ENCODE results near the gene PCP4L1. TPM values are rescaled to one million over a fixed set of nuclear protein-coding genes. Genes with fewer than 3 reads are reported as not detected.
"Not testable (repeated sequence)": the region's sequence is repeated elsewhere in the genome, so short reads cannot be mapped to it uniquely, and the experiment has no call there.

PCP4L1 gene
- total RNA-seq, 2 experiments from 2014 or later: 0.22 TPM; not detected in 1

GRCh38 chr1:161307230-161307768, 48.8 kb downstream of the PCP4L1 start:
- intact Hi-C loops (cut with micrococcal nuclease): no loop called here
- H3K27ac Mint-ChIP-seq: peak overlapping the region; percentile 64
- H3K4me1 Mint-ChIP-seq (ENCODE audit: low read depth): peaks cover 31% of the 10 kb centered on the region
- H3K27me3 Mint-ChIP-seq: no peaks in the 10 kb centered on the region
- no peaks in the 10 kb centered on the region for H3K9me3 Mint-ChIP-seq
- H3K36me3 Mint-ChIP-seq: no peaks in the 10 kb centered on the region
- ChIA-PET CTCF (interaction anchor here (0.9 to 4.4 kb wide), 6 partner anchors 15 to 85 kb away, joined by 3 to 26 read pairs (median 8); partner anchors contain the start of gene TOMM40L), POLR2A (interaction anchor here (0.6 kb wide), 1 partner anchor 82 kb away, joined by 3 read pairs; no protein-coding TSS in a partner anchor)
- DNase-seq: peak; percentile 13
- H3K4me3 Mint-ChIP-seq: peak overlapping the region; percentile 20

DNA sequence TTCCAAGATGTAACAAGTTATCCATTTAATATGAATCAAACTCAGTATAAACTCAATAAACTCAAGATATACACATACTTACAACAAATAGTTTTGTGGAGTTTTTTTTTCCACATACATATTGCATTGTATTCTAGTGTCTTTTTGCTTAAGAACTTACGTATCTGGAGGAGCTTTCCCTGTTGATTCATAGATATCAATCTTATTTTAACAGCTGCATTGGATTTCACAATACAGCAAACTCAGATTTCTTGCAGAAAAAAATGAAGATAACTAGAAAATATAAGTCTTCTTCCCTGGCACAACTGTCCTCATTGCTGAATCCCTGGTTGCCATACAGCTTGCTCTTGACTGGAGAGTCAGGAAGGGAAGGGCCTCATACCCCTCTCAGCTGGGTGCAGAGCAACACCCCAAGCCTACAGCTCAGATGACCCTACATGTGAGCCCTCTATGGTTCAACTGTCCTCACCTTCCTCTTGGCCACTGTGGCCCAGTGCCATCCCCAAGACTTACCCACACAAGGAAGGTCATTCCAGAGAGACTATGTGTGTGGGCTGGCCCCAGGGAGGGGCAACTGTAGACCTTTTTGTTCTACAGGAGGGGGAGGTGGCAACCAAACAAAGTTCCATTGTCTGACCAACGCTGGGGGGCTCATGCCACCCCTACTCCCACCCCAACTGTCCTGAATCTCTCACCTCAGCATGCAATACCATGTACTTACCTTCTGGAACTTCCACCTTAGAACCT, 49.5 kb downstream of the PCP4L1 start:
- ChIA-PET POLR2A (interaction anchor here (0.6 kb wide), 1 partner anchor 83 kb away, joined by 3 read pairs; no protein-coding TSS in a partner anchor), CTCF (interaction anchor here (0.9 to 4.4 kb wide), 6 partner anchors 16 to 98 kb away, joined by 3 to 26 read pairs (median 4); partner anchors contain the start of gene TOMM40L)
- Mint-ChIP-seq H3K4me3 (no peak overlapping the region), H3K9me3 (no peaks in the 10 kb centered on the region), H3K27me3 (no peaks in the 10 kb centered on the region), H3K4me1 (ENCODE audit: low read depth) (peaks cover 31% of the 10 kb centered on the region), H3K36me3 (no peaks in the 10 kb centered on the region), H3K27ac (no peak overlapping the region)
- no peak for DNase-seq
- intact Hi-C loops (cut with micrococcal nuclease): no loop called here

- ChIA-PET POLR2A (no interaction called here), CTCF (no interaction called here)
- intact Hi-C loops (cut with micrococcal nuclease): loop anchor here (5.0 kb wide), 2 partner anchors 72 to 193 kb away; partner anchors contain the start of genes NIT1 and PFDN2
- peaks cover 2% of the 10 kb centered on the region for H3K36me3 Mint-ChIP-seq
- no peaks in the 10 kb centered on the region for H3K27me3 Mint-ChIP-seq
- H3K9me3 Mint-ChIP-seq: no peaks in the 10 kb centered on the region
- H3K4me3 Mint-ChIP-seq: no peak within 1 kb of the TSS
- peaks cover 26% of the 10 kb centered on the region for H3K4me1 Mint-ChIP-seq (ENCODE audit: low read depth)
- DNase-seq: no peak
- no peak within 1 kb of the TSS for H3K27ac Mint-ChIP-seq
Measured at GRCh38 chr1:161309868-161310267, 51.3 kb downstream of the PCP4L1 start, which contains the start of gene MPZ. MPZ (minus strand) TSS chr1:161309968; CDS start chr1:161309905, 63 bp downstream.

DNA sequence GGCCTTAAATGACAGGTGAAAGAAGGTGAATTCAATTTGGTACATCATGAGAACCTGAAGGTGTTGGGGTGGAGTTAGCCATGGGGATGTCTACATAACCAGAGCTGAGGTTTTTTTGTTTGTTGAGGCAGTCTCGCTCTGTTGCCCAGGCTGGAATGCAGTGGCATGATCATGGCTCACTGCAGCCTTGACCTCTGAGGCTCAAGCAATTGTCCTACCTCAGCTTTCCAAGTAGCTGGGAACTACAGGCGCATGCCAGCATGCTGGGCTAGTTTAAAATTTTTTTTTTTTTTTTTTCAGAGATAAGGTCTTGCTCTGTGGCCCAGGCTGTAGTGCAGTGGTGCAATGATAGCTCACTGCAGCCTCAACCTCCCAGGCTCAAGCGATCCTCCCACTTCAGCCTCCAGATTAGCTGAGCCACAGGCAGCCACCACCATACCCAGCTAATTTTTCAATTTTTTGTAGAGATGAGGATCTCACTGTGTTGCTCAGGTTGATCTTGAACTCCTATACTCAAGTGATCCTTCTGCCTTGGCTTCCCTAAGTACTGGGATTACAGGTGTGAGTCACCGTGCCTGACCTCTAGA, 53.1 kb downstream of the PCP4L1 start:
- no peak for DNase-seq
- Mint-ChIP-seq H3K4me1 (ENCODE audit: low read depth) (peaks cover 24% of the 10 kb centered on the region), H3K36me3 (peaks cover 2% of the 10 kb centered on the region), H3K4me3 (no peak overlapping the region), H3K27me3 (no peaks in the 10 kb centered on the region), H3K9me3 (no peaks in the 10 kb centered on the region), H3K27ac (no peak overlapping the region)
- ChIA-PET POLR2A (no interaction called here), CTCF (interaction anchor here (1.3 kb wide), 1 partner anchor 70 kb away, joined by 5 read pairs; no protein-coding TSS in a partner anchor)
- intact Hi-C loops (cut with micrococcal nuclease): loop anchor here (5.0 kb wide), 2 partner anchors 71 to 194 kb away; partner anchors contain the start of genes NIT1 and PFDN2

DNA sequence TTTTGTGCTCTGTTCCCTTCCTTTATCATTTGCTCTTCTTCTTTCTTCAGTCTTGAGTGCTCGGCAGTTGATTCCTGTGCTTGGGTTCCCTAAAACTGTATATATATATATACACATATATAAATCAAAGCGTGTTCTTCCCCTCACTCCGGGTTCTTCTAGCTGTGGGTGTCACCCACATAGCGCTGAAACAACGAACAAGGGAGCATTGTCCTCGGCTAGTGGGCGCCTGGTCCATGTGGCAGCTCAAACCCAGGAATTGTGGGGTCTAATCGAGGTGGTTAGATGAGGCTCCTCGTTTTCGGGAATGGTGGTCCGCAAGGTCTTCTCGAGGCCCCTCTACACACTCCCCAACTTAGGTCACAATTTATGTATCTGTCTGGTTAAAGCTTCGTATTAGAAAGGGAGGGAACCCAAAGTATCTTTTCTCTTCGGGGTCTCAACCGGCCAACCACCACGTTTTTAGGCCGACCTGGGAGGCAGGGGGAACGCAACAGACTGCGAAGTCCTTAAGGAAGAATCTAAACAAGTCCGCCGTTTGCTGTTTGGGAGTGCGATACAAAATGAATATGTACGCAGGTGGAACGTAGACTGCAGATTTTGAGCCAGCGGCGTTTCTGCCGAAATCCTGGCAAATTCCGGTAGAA, 55.1 kb downstream of the PCP4L1 start:
- Mint-ChIP-seq H3K36me3 (peaks cover 2% of the 10 kb centered on the region), H3K27ac (peak overlapping the region; percentile 93), H3K4me3 (peak overlapping the region; percentile 96), H3K27me3 (no peaks in the 10 kb centered on the region), H3K9me3 (no peaks in the 10 kb centered on the region), H3K4me1 (ENCODE audit: low read depth) (peaks cover 18% of the 10 kb centered on the region)
- ChIA-PET CTCF (interaction anchor here (0.6 to 2.8 kb wide), 6 partner anchors 12 to 88 kb away, joined by 3 to 18 read pairs (median 4); partner anchors contain the start of gene TOMM40L), POLR2A (interaction anchor here (0.9 to 2.4 kb wide), 5 partner anchors 8 to 112 kb away, joined by 3 to 13 read pairs (median 3); partner anchors contain the start of genes NDUFS2 and TOMM40L)
- DNase-seq: no peak
- intact Hi-C loops (cut with micrococcal nuclease): loop anchor here (1.0 to 5.0 kb wide), 5 partner anchors 7 to 196 kb away; partner anchors contain the start of genes NDUFS2, NIT1 and PFDN2

DNA sequence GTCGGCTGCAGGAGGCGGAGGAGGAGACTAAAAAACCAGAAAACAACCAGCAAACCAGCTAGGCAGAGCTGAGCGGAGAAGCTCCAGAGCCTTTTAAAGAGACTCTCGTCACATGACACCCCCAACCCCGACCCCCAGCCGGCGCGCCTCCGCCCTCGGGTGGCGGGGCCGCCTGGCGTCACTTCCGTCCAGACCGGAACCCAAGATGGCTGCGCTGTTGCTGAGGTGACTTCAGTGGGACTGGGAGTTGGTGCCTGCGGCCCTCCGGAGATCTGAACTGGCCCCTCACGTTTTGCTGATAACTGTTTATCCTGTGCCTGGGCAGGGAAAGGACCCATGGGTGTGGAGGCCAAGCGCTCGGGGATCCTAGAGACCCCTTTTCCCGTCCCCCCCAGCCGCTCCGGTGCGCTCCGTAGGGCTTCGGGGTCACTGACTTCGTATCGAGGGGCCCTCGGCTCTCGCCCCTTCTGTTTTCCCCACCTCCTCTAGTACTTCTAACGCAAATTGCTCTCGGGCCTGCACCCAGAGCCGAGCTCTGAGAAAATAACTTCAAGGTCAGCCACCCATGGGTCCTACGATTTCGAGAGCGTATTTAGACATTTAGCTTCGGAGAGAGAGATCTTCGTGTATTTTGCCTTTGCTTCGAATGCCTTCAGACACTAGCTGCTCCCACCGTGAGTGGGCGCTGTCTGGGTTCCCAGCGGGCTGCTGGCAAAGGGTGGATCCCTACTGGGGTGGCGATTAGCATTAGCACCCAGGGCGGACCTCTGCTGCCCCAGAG, 55.8 kb downstream of the PCP4L1 start, which contains the start of gene SDHC:
Gene SDHC, plus strand, starts transcription at position 181 of the 781 bp plus-strand sequence. Its CDS starts 25 bp downstream, at position 206.
- peak within 1 kb of the TSS; percentile 96 for H3K4me3 Mint-ChIP-seq
- no peaks in the 10 kb centered on the region for H3K27me3 Mint-ChIP-seq
- peaks cover 2% of the 10 kb centered on the region for H3K36me3 Mint-ChIP-seq
- no peaks in the 10 kb centered on the region for H3K9me3 Mint-ChIP-seq
- peak within 1 kb of the TSS; percentile 93 for H3K27ac Mint-ChIP-seq
- intact Hi-C loops (cut with micrococcal nuclease): loop anchor here (1.0 to 5.0 kb wide), 5 partner anchors 8 to 197 kb away; partner anchors contain the start of genes NDUFS2, NIT1 and PFDN2
- H3K4me1 Mint-ChIP-seq (ENCODE audit: low read depth): peaks cover 18% of the 10 kb centered on the region
- DNase-seq: peak; percentile 92
- ChIA-PET POLR2A (interaction anchor here (0.9 to 2.4 kb wide), 3 partner anchors 9 to 113 kb away, joined by 3 to 13 read pairs (median 3); partner anchors contain the start of genes NDUFS2 and TOMM40L), CTCF (interaction anchor here (1.0 to 2.8 kb wide), 6 partner anchors 12 to 112 kb away, joined by 3 to 18 read pairs (median 4); partner anchors contain the start of genes NDUFS2 and TOMM40L)

DNA sequence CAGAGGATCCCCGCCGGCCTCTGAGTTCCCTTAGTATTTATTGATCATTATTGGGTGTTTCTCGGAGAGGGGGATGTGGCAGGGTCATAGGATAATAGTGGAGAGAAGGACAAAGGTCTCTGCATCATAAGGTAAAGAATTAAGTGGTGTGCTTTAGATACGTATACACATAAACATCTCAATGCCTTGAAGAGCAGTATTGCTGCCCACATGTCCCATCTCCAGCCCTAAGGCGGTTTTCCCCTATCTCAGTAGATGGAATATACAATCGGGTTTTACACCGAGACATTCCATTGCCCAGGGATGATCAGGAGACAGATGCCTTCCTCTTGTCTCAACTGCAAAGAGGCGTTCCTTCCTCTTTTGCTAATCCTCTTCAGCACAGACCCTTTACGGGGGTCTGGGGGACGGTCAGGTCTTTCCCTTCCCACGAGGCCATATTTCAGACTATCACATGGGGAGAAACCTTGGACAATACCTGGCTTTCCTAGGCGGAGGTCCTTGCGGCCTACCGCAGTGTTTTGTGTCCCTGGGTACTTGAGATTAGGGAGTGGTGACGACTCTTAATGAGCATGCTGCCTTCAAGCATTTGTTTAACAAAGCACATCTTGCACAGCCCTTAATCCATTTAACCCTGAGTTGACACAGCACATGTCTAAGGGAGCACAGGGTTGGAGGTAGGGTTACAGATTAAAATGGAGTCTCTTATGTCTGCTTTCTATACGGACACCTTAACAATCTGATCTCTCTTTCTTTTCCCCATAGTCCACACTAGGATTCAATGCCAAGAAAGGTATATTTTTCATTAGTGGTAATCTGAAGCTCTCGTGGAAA, 57.5 kb downstream of the PCP4L1 start:
- H3K27ac Mint-ChIP-seq, DNase-seq, H3K27me3 Mint-ChIP-seq, H3K9me3 Mint-ChIP-seq, CTCF ChIA-PET, POLR2A ChIA-PET, H3K36me3 Mint-ChIP-seq: not testable (repeated sequence)
- intact Hi-C loops (cut with micrococcal nuclease): loop anchor here (2.0 kb wide), 1 partner anchor 113 kb away; the partner anchor contains the start of gene NDUFS2
- H3K4me1 Mint-ChIP-seq (ENCODE audit: low read depth): peaks cover 20% of the 10 kb centered on the region
- peak overlapping the region; percentile 96 for H3K4me3 Mint-ChIP-seq

GRCh38 chr1:161324020-161324419, 65.5 kb downstream of the PCP4L1 start:
- H3K36me3 Mint-ChIP-seq: peaks cover 14% of the 10 kb centered on the region
- intact Hi-C loops (cut with micrococcal nuclease): no loop called here
- H3K9me3 Mint-ChIP-seq: no peaks in the 10 kb centered on the region
- POLR2A ChIA-PET: no interaction called here
- no peak for DNase-seq
- CTCF ChIA-PET: interaction anchor here (1.4 kb wide), 1 partner anchor 58 kb away, joined by 5 read pairs; no protein-coding TSS in a partner anchor
- peaks cover 5% of the 10 kb centered on the region for H3K4me1 Mint-ChIP-seq (ENCODE audit: low read depth)
- no peaks in the 10 kb centered on the region for H3K27me3 Mint-ChIP-seq
- no peak overlapping the region for H3K4me3 Mint-ChIP-seq
- H3K27ac Mint-ChIP-seq: no peak overlapping the region

- ChIA-PET POLR2A (no interaction called here), CTCF (no interaction called here)
- no peaks in the 10 kb centered on the region for H3K9me3 Mint-ChIP-seq
- H3K36me3 Mint-ChIP-seq: peaks cover 35% of the 10 kb centered on the region
- no peaks in the 10 kb centered on the region for H3K27me3 Mint-ChIP-seq
- intact Hi-C loops (cut with micrococcal nuclease): no loop called here
- DNase-seq: no peak
- H3K27ac Mint-ChIP-seq: no peak overlapping the region
- H3K4me1 Mint-ChIP-seq (ENCODE audit: low read depth): no peaks in the 10 kb centered on the region
- no peak overlapping the region for H3K4me3 Mint-ChIP-seq
Measured at GRCh38 chr1:161330346-161330745, 71.8 kb downstream of the PCP4L1 start.

GRCh38 chr1:161333166-161333565, 74.6 kb downstream of the PCP4L1 start:
- H3K27ac Mint-ChIP-seq: no peak overlapping the region
- no peaks in the 10 kb centered on the region for H3K4me1 Mint-ChIP-seq (ENCODE audit: low read depth)
- intact Hi-C loops (cut with micrococcal nuclease): no loop called here
- no peak for DNase-seq
- H3K27me3 Mint-ChIP-seq: no peaks in the 10 kb centered on the region
- peaks cover 40% of the 10 kb centered on the region for H3K36me3 Mint-ChIP-seq
- H3K4me3 Mint-ChIP-seq: no peak overlapping the region
- ChIA-PET CTCF (interaction anchor here (1.2 kb wide), 1 partner anchor 123 kb away, joined by 3 read pairs; no protein-coding TSS in a partner anchor), POLR2A (no interaction called here)
- no peaks in the 10 kb centered on the region for H3K9me3 Mint-ChIP-seq

All from activated CD4-positive, alpha-beta memory T cell treated with anti-CD3 and anti-CD28 coated beads for 36 hours (primary cell).